Heart left ventricle (tissue), 13 donors: ENCODE measurements around the gene DRGX.

ENCODE experiments used
- CTCF ChIP-seq, 12 donors: fragments of 200-600 bp; sonication (generic) in 4 of 12; IDR thresholded peaks; one replicate each; pipeline versions ENCODE4 v1.5.0 to v1.8.0; 2018 to 2022; ENCODE audit warnings: antibody characterized with exemption in 12 of 12, mild to moderate bottlenecking in 5 of 12
- POLR2A ChIP-seq, 2 donors: fragments of 450-650 bp; IDR thresholded peaks; one replicate each; pipeline ENCODE4 v1.6.1; 2017; ENCODE audit warnings: antibody characterized with exemption in 2 of 2, mild to moderate bottlenecking in 2 of 2, moderate library complexity in 2 of 2
- donor health status: ischemic (EF 13 %, LVEDD 7.1; RV severe dilation, severe dysfunction).
- donor health status: DM: no; HTN: yes; CAD: no.
- donor health status: DM: no; HTN: no; CAD: no.
- donor health status: ischemic (EF 25% LVEDD 6.9; RV normal size, moderate dysfunction).
- donor health status: ischemic (EF 25% LVEDD 5.7; RV mildly dilated, moderate dysfunction).
- donor health status: ischemic (EF 35%, LVEDD 5.7; RV mildly dilated, moderate dysfunction).
- donor health status: nonischemic (EF 11% LVEDD 7.7; RV severe dilation, severe dysfunction).
- donor health status: DM: yes; HTN: yes; CAD: no.
- donor health status: PGD.
- donor health status: ischemic (EF 29% LVEDD 5.4; RV normal size, mild dysfunction).
- donor health status: nonischemic (EF 23%, LVEDD 6.1; RV moderate dilation, normal function).

GRCh38 chr10:49351669-49352068 is 44.2 kb downstream of the DRGX start:
- TF ChIP-seq CTCF (IDR thresholded peaks at IDR 0.05) (no peak), POLR2A (IDR thresholded peaks at IDR 0.05) (no peak)
